H54 (cell line): ENCODE results near the gene FMNL1.

ENCODE experiments used
- DNase-seq: peaks from one replicate; pipeline ENCODE4 v3.0.0; 2011; ENCODE audit warnings: low spot score, mixed read lengths; ENCODE audit not compliant: insufficient read length
- FAIRE-seq: peaks from 3 replicates; lab custom pipeline; 2011; peaks lifted over from hg19 to GRCh38; lab: Jason Lieb, UNC
- POLR2A ChIP-seq: IDR thresholded peaks from 2 replicates; pipeline ENCODE4 v1.6.1; 2011; ENCODE audit warnings: low read depth, mild to moderate bottlenecking, low read length

FMNL1 gene

GRCh38 chr17:45282683-45283644 lies 61.3 kb downstream of the FMNL1 start:
- TF ChIP-seq POLR2A = no peak
- FAIRE-seq (no peak), DNase-seq (no peak)

GRCh38 chr17:45283711-45284110 lies 62.0 kb downstream of the FMNL1 start:
- DNase-seq (no peak), FAIRE-seq (no peak)
- TF ChIP-seq POLR2A = no peak

GRCh38 chr17:45284176-45285140 lies 62.8 kb downstream of the FMNL1 start:
- no peak for FAIRE-seq
- DNase-seq = no peak
- TF ChIP-seq POLR2A = 0 out of 2 replicates have a peak, but pooled peaks have one; percentile 5

GRCh38 chr17:45286286-45286685 lies 64.6 kb downstream of the FMNL1 start:
- FAIRE-seq (no peak), DNase-seq (no peak)
- TF ChIP-seq POLR2A = no peak

- FAIRE-seq (no peak), DNase-seq (no peak)
- TF ChIP-seq POLR2A = no peak
Measured at GRCh38 chr17:45287526-45288500, 66.1 kb downstream of the FMNL1 start.

GRCh38 chr17:45288825-45289224 lies 67.1 kb downstream of the FMNL1 start:
- FAIRE-seq (no peak), DNase-seq (no peak)
- no peak for TF ChIP-seq POLR2A

GRCh38 chr17:45289301-45290268 lies 67.9 kb downstream of the FMNL1 start:
- DNase-seq = no peak
- no peak for TF ChIP-seq POLR2A
- no peak for FAIRE-seq

GRCh38 chr17:45290269-45290765 lies 68.6 kb downstream of the FMNL1 start:
- FAIRE-seq (no peak), DNase-seq (no peak)
- TF ChIP-seq POLR2A = no peak

- DNase-seq = no peak
- TF ChIP-seq POLR2A = no peak
- FAIRE-seq = no peak
Measured at GRCh38 chr17:45291171-45291805, 69.6 kb downstream of the FMNL1 start.

- no peak for TF ChIP-seq POLR2A
- FAIRE-seq = no peak
- no peak for DNase-seq
Measured at GRCh38 chr17:45292696-45293412, 71.2 kb downstream of the FMNL1 start.
